Uterus (tissue), 2 donors: ENCODE data around the gene KIF26B.

Source experiments
- CTCF ChIP-seq, 4 experiments: fragments of 200-600 bp in 2 of 4; fragments of 450-650 bp in 2 of 4; sonication (generic) in 2 of 4; IDR thresholded peaks; one replicate each; pipeline ENCODE4 v1.5.1; 2016 to 2019; ENCODE audit warnings: antibody characterized with exemption in 4 of 4, mild to moderate bottlenecking in 2 of 4, moderate library complexity in 1 of 4
- POLR2A ChIP-seq, 2 donors: fragments of 450-650 bp; IDR thresholded peaks; one replicate each; pipeline ENCODE4 v1.6.1; 2016; ENCODE audit warnings: antibody characterized with exemption in 2 of 2, mild to moderate bottlenecking in 1 of 2, moderate library complexity in 1 of 2

DNA sequence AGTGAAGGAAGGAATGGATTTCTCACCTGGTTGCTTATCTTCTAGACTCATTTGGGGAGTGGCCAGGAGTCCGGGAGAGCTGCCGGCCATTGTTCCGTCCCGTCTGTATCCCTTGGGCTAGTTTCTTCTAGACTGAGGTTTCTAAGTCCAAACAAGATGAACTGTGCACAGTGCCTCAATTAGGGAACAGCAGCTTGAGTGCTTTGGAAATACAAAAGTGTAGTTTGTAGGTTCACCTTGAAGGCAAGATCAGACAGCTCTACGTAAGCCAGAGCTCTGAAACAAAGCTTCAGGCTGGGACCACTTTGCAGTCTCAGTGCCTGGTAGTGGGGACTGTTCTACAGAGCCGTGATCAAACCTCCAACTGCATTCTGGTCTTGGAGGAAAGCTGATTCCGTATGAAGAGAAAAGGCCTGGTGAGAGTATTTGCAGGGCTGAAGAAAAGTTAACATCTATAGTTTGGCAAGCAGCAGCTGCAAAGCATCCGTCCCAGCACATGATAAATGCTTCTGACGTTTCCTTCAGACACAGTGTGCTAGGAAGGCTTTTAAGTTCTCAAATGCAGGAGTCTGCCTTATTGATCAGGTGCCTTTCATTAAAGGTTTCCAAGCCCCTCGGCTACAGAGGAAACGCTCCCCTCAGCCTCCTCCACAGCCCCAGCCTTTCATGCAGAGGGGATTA is 432.8 kb downstream of the KIF26B start:
- no peak for TF ChIP-seq CTCF (IDR thresholded peaks at IDR 0.05)
- no peak for TF ChIP-seq POLR2A (IDR thresholded peaks at IDR 0.05)
